A673 (cell line): ENCODE results near the gene UBASH3B. TPM values are rescaled to one million over a fixed set of nuclear protein-coding genes. Genes with fewer than 3 reads are reported as not detected.

Experiments
- BruUV-seq: library from RNA; stranded (reverse); fragments of 400-500 nt; replicated peaks from 2 replicates; lab custom pipeline; 2021; lab: Mats Ljungman, UMichigan
- CTCF ChIA-PET: fragments of 300-600 bp; sonication (Branson Sonifier 250); formaldehyde crosslinking; loops from one replicate; lab custom pipeline; 2022; ENCODE audit warnings: antibody characterized with exemption; lab: Charles Lee
- POLR2A ChIA-PET: fragments of 300-600 bp; sonication (Branson Sonifier 250); formaldehyde crosslinking; loops from one replicate; lab custom pipeline; 2022; ENCODE audit warnings: antibody characterized with exemption; ENCODE audit not compliant: low non-redundant PET; lab: Charles Lee
- DNase-seq: peaks from one replicate; pipeline ENCODE4 v3.0.0-alpha.2; 2015; ENCODE audit warnings: low spot score
- H3K27ac ChIP-seq: fragments of 200-600 bp; sonication (generic); 2 replicates; pipeline ENCODE4 v1.5.1; 2016; ENCODE audit warnings: mixed run types, low read depth, mild to moderate bottlenecking, mixed read lengths, antibody characterized with exemption, low read length; ENCODE audit not compliant: poor library complexity, severe bottlenecking
- H3K27me3 ChIP-seq: fragments of 200-600 bp; sonication (generic); replicated peaks from 2 replicates; pipeline ENCODE4 v1.6.1; 2017; ENCODE audit warnings: mixed run types, low read depth, mild to moderate bottlenecking, mixed read lengths, antibody characterized with exemption, low read length; ENCODE audit not compliant: insufficient read depth, poor library complexity
- H3K36me3 ChIP-seq: fragments of 200-600 bp; sonication (generic); 2 replicates; pipeline ENCODE4 v1.6.1; 2016; ENCODE audit warnings: mixed run types, mild to moderate bottlenecking, mixed read lengths, antibody characterized with exemption, low read length; ENCODE audit not compliant: insufficient read depth, poor library complexity, severe bottlenecking
- H3K4me1 ChIP-seq: fragments of 200-600 bp; sonication (generic); 2 replicates; pipeline ENCODE4 v1.6.1; 2017; ENCODE audit warnings: mixed run types, mild to moderate bottlenecking, mixed read lengths, antibody characterized with exemption, low read length; ENCODE audit not compliant: insufficient read depth, poor library complexity, severe bottlenecking
- H3K4me3 ChIP-seq: fragments of 200-600 bp; sonication (generic); 2 replicates; pipeline ENCODE4 v1.5.1; 2016; ENCODE audit warnings: low read depth, mixed run types, mild to moderate bottlenecking, mixed read lengths, low read length; ENCODE audit not compliant: poor library complexity, severe bottlenecking
- H3K9me3 ChIP-seq: fragments of 200-600 bp; sonication (generic); 2 replicates; pipeline ENCODE4 v1.6.1; 2016; ENCODE audit warnings: mixed run types, low read depth, mild to moderate bottlenecking, mixed read lengths, antibody characterized with exemption, low read length; ENCODE audit not compliant: poor library complexity, severe bottlenecking
- CTCF ChIP-seq: fragments of 300-800, 200-600 bp; sonication (generic); conservative IDR thresholded peaks from 2 replicates; pipeline ENCODE4 v1.5.1; 2017; ENCODE audit warnings: low read depth, mild to moderate bottlenecking, antibody characterized with exemption, low read length, moderate library complexity, mixed read lengths
- EZH2 ChIP-seq: fragments of 200-600 bp; sonication (generic); IDR thresholded peaks from 2 replicates; pipeline ENCODE4 v1.6.1; 2017; ENCODE audit warnings: borderline replicate concordance, low read depth, mild to moderate bottlenecking, mixed read lengths, antibody characterized with exemption, low read length; ENCODE audit not compliant: poor library complexity, severe bottlenecking
- intact Hi-C: fragments of 100-400 bp; cut with micrococcal nuclease; formaldehyde crosslinking; loops from one replicate; pipeline ENCODE4 v1.10.0; 2022; ENCODE audit not compliant: unreplicated experiment
- total RNA-seq: library from RNA; stranded (reverse); gene quantifications from 2 replicates; pipeline ENCODE4 v1.2.3, GENCODE V29; 2021

UBASH3B gene
- total RNA-seq, 1 experiment from 2014 or later = 15.3 TPM

GRCh38 chr11:122705396-122705795 lies 49.9 kb downstream of the UBASH3B start:
- Histone ChIP-seq H3K27me3 (no peaks in the 10 kb centered on the region), H3K9me3 (no peaks in the 10 kb centered on the region), H3K4me3 (no peak overlapping the region), H3K36me3 (no peaks in the 10 kb centered on the region), H3K4me1 (peaks cover 23% of the 10 kb centered on the region), H3K27ac (no peak overlapping the region)
- no TSS peak for BruUV-seq
- DNase-seq = no peak
- ChIA-PET CTCF (no interaction called here), POLR2A (no interaction called here)
- intact Hi-C loops = no loop called here
- TF ChIP-seq CTCF (no peak), EZH2 (no peak)

GRCh38 chr11:122706291-122707088 lies 51.0 kb downstream of the UBASH3B start:
- H3K27me3 ChIP-seq = no peaks in the 10 kb centered on the region
- DNase-seq = no peak
- no peaks in the 10 kb centered on the region for H3K36me3 ChIP-seq
- H3K4me3 ChIP-seq = no peak overlapping the region
- ChIA-PET CTCF (no interaction called here), POLR2A (no interaction called here)
- H3K27ac ChIP-seq = no peak overlapping the region
- TF ChIP-seq CTCF (no peak), EZH2 (no peak)
- BruUV-seq = no TSS peak
- H3K4me1 ChIP-seq = peaks cover 19% of the 10 kb centered on the region
- intact Hi-C loops = no loop called here
- H3K9me3 ChIP-seq = no peaks in the 10 kb centered on the region

- Histone ChIP-seq H3K36me3 (no peaks in the 10 kb centered on the region), H3K27ac (no peak overlapping the region), H3K9me3 (no peaks in the 10 kb centered on the region), H3K4me3 (no peak overlapping the region), H3K27me3 (no peaks in the 10 kb centered on the region), H3K4me1 (peaks cover 25% of the 10 kb centered on the region)
- ChIA-PET POLR2A (interaction anchor here (0.6 kb wide), 1 partner anchor 686 kb away, joined by 3 read pairs; no protein-coding TSS in a partner anchor), CTCF (no interaction called here)
- TF ChIP-seq EZH2 (no peak), CTCF (no peak)
- intact Hi-C loops = no loop called here
- no TSS peak for BruUV-seq
- no peak for DNase-seq
These were observed 51.6 kb downstream of the UBASH3B start for GRCh38 chr11:122707111-122707510.
